ENCODE data around the gene TMEM87B. TPM values are rescaled to one million over a fixed set of nuclear protein-coding genes. Genes with fewer than 3 reads are reported as not detected.

The TMEM87B gene
- total RNA-seq, 1 experiment from 2014 or later, result 21.8 TPM

GRCh38 chr2:112081262-112081661, 26.2 kb downstream of the TMEM87B start:
- H3K9me3 ChIP-seq (ENCODE audit: low read depth, low read length, poor library complexity, severe bottlenecking), result no peaks in the 10 kb centered on the region
- no peaks in the 10 kb centered on the region for H3K27me3 ChIP-seq (replicated peaks; ENCODE audit: insufficient read depth, low read depth, low read length, poor library complexity)
- no peak overlapping the region for H3K4me3 ChIP-seq (ENCODE audit: low read depth, low read length, poor library complexity, severe bottlenecking)
- ChIA-PET CTCF (no interaction called here), POLR2A (ENCODE audit: low non-redundant PET) (no interaction called here)
- intact Hi-C loops (cut with micrococcal nuclease; ENCODE audit: unreplicated experiment), result no loop called here
- no peak for TF ChIP-seq CTCF (conservative IDR thresholded peaks at IDR 0.05; ENCODE audit: low read depth, low read length)
- H3K4me1 ChIP-seq (ENCODE audit: insufficient read depth, low read length, poor library complexity, severe bottlenecking), result peaks cover 5% of the 10 kb centered on the region
- H3K27ac ChIP-seq (ENCODE audit: low read depth, low read length, poor library complexity, severe bottlenecking), result no peak overlapping the region
- peaks cover 10% of the 10 kb centered on the region for H3K36me3 ChIP-seq (ENCODE audit: insufficient read depth, low read length, poor library complexity, severe bottlenecking)
- no peak for DNase-seq (ENCODE audit: low spot score)
- no TSS peak for BruUV-seq (replicated peaks)

- Histone ChIP-seq H3K9me3 (ENCODE audit: low read depth, low read length, poor library complexity, severe bottlenecking) (no peaks in the 10 kb centered on the region), H3K4me1 (ENCODE audit: insufficient read depth, low read length, poor library complexity, severe bottlenecking) (no peaks in the 10 kb centered on the region), H3K27ac (ENCODE audit: low read depth, low read length, poor library complexity, severe bottlenecking) (no peak overlapping the region), H3K4me3 (ENCODE audit: low read depth, low read length, poor library complexity, severe bottlenecking) (no peak overlapping the region), H3K36me3 (ENCODE audit: insufficient read depth, low read length, poor library complexity, severe bottlenecking) (peaks cover 34% of the 10 kb centered on the region), H3K27me3 (replicated peaks; ENCODE audit: insufficient read depth, low read depth, low read length, poor library complexity) (no peaks in the 10 kb centered on the region)
- BruUV-seq (replicated peaks), result no TSS peak
- no peak for TF ChIP-seq EZH2 (IDR thresholded peaks at IDR 0.05; ENCODE audit: borderline replicate concordance, low read depth, low read length, poor library complexity, severe bottlenecking)
- intact Hi-C loops (cut with micrococcal nuclease; ENCODE audit: unreplicated experiment), result no loop called here
- ChIA-PET POLR2A (ENCODE audit: low non-redundant PET) (no interaction called here), CTCF (no interaction called here)
- DNase-seq (ENCODE audit: low spot score), result no peak
Measured at GRCh38 chr2:112084689-112085374, 29.8 kb downstream of the TMEM87B start.

- no TSS peak for BruUV-seq (replicated peaks)
- Histone ChIP-seq H3K9me3 (ENCODE audit: low read depth, low read length, poor library complexity, severe bottlenecking) (no peaks in the 10 kb centered on the region), H3K4me1 (ENCODE audit: insufficient read depth, low read length, poor library complexity, severe bottlenecking) (no peaks in the 10 kb centered on the region), H3K36me3 (ENCODE audit: insufficient read depth, low read length, poor library complexity, severe bottlenecking) (peaks cover 39% of the 10 kb centered on the region), H3K4me3 (ENCODE audit: low read depth, low read length, poor library complexity, severe bottlenecking) (no peak overlapping the region), H3K27me3 (replicated peaks; ENCODE audit: insufficient read depth, low read depth, low read length, poor library complexity) (no peaks in the 10 kb centered on the region), H3K27ac (ENCODE audit: low read depth, low read length, poor library complexity, severe bottlenecking) (no peak overlapping the region)
- no peak for TF ChIP-seq EZH2 (IDR thresholded peaks at IDR 0.05; ENCODE audit: borderline replicate concordance, low read depth, low read length, poor library complexity, severe bottlenecking)
- TF ChIP-seq CTCF (conservative IDR thresholded peaks at IDR 0.05; ENCODE audit: low read depth, low read length), result no peak
- POLR2A ChIA-PET (ENCODE audit: low non-redundant PET), result no interaction called here
- DNase-seq (ENCODE audit: low spot score), result no peak
- CTCF ChIA-PET, result no interaction called here
- intact Hi-C loops (cut with micrococcal nuclease; ENCODE audit: unreplicated experiment), result no loop called here
Measured at GRCh38 chr2:112085375-112085730, 30.3 kb downstream of the TMEM87B start.

Data from A673 (cell line).